Fibroblast of the aortic adventitia (primary cell): ENCODE data around the gene SRCIN1. TPM values are rescaled to one million over a fixed set of nuclear protein-coding genes. Genes with fewer than 3 reads are reported as not detected.
"Not testable (repeated sequence)": the region's sequence is repeated elsewhere in the genome, so short reads cannot be mapped to it uniquely, and the experiment has no call there.

Experiments used
- DNase-seq: peaks from one replicate; pipeline ENCODE4 v3.0.0-alpha.2; 2010; ENCODE audit warnings: low read depth
- H3K4me3 ChIP-seq: 2 replicates; pipeline ENCODE4 v1.5.1; 2011; ENCODE audit warnings: low read depth, mild to moderate bottlenecking, control low read depth, low read length, moderate library complexity
- total RNA-seq: library from RNA; depleted of rRNA; stranded (reverse); fragments of >200 nt; gene quantifications from 2 replicates; pipeline ENCODE4 v1.2.3, GENCODE V29; 2012; ENCODE audit warnings: low replicate concordance
- TF ChIP-seq, protein P1 (sequence below): IDR thresholded peaks from 2 replicates; pipeline ENCODE4 v1.5.1; 2011; ENCODE audit warnings: mild to moderate bottlenecking, low read length, control low read depth, inconsistent platforms; ENCODE audit not compliant: insufficient read depth

The SRCIN1 gene
- total RNA-seq, 1 donor = not detected

DNA sequence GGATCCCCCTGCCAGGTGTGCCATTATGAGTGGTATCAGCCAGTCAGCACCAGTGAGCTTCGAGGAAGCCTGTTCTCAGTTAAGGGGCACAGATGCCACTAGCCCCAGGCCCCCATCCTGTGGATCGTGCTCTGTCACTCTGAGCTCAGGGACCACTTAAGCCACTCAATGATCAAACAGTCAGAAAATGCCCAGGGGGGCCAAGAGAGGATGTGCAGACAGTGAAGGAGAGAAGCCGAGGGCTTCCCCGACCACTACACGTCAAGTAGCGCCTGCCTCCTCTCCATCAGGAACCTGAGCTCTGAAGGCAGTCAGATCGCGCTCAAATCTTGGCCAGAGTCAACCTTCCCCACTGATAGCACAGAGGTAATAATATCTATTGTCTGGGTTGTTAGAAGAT is 79.2 kb downstream of the SRCIN1 start:
- not testable (repeated sequence) for H3K4me3 ChIP-seq, DNase-seq

DNA sequence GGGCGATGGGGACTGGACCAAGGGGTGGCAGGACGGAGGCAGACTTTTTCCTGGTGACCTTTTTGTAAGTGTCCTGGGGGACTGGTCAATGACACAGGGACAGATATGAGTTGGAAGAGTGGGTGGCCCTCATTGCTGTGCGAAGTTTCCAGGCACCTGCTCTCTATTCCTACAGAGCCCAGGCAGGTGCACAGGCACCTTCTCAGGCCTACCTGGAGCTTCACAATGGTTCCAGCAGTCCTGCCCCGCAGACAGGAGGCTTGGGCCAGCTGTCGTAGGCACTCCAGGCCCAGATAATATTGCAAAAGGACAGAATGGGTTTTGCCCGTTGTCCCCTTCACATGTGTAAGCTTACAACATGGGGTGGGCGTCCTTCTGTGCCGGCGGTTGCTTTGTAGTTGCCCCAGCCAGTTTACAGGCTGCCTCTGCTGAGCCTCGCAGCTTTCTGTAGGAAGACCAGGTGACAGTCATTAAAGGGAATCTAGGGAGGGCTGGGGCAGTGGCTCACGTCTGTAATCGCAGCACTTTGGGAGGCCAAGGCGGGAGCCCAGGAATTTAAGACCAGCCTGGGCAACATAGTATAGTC is 93.2 kb downstream of the SRCIN1 start:
- DNase-seq = no peak
- TF ChIP-seq, protein P1, sequence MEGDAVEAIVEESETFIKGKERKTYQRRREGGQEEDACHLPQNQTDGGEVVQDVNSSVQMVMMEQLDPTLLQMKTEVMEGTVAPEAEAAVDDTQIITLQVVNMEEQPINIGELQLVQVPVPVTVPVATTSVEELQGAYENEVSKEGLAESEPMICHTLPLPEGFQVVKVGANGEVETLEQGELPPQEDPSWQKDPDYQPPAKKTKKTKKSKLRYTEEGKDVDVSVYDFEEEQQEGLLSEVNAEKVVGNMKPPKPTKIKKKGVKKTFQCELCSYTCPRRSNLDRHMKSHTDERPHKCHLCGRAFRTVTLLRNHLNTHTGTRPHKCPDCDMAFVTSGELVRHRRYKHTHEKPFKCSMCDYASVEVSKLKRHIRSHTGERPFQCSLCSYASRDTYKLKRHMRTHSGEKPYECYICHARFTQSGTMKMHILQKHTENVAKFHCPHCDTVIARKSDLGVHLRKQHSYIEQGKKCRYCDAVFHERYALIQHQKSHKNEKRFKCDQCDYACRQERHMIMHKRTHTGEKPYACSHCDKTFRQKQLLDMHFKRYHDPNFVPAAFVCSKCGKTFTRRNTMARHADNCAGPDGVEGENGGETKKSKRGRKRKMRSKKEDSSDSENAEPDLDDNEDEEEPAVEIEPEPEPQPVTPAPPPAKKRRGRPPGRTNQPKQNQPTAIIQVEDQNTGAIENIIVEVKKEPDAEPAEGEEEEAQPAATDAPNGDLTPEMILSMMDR = no peak
- no peak overlapping the region for H3K4me3 ChIP-seq

DNA sequence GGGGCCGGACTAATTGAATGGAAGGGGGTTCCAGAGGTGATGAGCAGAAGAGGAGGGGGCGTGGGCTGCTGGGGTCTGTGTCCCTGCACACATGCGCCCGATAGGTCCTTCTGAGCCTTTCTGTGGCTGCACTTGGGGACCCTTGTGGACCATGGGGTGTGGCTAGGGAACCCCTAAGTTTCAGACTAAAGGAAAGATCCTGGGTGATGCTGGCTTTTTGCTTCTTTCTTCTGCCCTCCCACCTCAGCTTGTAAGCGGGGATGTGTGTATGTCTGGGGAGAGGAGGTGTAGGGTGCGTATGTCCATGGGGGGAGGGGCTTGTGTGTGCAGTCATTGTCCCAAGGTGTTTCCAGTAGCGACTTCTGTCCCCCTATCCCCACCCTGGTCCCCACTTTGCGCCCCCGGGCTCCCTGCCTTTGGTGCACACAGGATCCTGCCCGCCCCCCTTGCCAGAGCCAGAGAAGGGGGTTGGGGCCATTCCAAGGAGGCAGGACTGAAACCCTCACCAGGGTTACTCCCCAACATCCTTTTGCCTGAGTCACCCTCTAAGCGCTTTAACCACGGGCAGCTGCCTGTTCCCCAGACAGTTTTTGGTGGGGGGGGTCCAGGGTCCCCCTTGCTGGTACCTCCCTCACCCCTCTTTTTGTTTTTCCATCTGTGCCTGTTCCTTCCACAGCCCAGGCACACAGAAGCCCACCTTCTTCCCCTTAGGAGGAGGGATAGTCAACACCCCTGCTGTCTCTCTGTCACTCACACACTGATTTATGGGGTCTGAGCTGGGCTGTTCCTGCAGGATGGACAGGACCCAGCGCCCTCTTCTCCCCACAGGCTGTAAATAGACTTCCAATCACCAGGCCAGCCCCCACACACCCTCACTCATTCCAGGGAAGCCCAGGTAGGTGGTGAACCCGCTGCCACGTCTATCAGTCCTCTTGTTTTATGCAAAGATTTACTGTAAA is 94.3 kb downstream of the SRCIN1 start:
- TF ChIP-seq, protein P1 = no peak
- peak; percentile 54 for DNase-seq
- H3K4me3 ChIP-seq = no peak overlapping the region

DNA sequence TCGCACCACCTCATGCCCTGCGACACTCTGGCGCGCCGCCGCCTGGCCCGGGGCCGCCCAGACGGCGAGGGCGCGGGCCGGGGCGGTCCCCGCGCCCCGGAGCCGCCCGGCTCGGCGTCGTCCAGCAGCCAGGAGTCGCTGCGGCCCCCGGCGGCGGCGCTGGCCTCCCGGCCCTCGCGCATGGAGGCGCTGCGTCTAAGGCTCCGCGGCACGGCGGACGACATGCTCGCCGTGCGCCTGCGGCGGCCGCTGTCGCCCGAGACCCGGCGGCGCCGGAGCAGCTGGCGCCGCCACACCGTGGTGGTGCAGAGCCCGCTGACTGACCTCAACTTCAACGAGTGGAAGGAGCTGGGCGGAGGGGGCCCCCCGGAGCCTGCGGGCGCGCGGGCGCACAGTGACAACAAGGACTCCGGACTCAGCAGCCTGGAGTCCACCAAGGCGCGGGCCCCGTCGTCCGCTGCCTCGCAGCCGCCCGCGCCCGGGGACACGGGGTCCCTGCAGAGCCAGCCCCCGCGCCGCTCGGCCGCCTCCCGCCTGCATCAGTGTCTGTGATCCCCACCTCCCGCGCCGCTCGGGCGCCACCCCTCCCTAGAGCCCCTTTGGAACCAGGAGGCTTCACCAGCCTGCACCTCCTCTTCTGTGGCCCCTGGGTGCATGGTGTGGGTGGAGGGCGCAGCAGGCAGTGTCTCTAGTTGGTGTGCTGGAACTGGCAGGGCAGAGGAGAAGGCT is 95.2 kb downstream of the SRCIN1 start:
- no peak overlapping the region for H3K4me3 ChIP-seq
- TF ChIP-seq, protein P1 = no peak
- no peak for DNase-seq

DNA sequence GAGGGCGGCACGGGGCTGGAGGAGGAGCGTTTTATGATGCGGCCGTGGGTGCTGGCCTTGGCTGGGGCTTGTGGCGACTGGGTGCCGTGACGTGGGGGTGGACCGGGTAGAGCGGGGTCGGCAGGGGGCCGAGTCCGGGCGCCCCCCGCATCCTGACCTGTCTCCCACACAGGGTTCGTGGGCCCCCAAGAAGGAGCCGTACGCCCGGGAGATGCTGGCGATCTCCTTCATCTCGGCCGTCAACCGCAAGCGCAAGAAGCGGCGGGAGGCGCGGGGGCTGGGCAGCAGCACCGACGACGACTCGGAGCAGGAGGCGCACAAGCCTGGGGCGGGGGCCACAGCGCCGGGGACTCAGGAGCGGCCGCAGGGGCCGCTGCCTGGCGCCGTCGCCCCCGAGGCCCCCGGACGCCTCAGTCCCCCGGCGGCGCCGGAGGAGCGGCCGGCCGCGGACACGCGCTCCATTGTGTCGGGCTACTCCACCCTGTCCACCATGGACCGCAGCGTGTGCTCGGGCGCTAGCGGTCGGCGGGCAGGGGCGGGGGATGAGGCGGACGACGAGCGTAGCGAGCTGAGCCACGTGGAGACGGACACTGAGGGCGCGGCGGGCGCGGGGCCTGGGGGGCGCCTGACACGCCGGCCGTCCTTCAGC is 95.9 kb downstream of the SRCIN1 start:
- H3K4me3 ChIP-seq = no peak overlapping the region
- no peak for DNase-seq
- TF ChIP-seq, protein P1 = no peak

DNA sequence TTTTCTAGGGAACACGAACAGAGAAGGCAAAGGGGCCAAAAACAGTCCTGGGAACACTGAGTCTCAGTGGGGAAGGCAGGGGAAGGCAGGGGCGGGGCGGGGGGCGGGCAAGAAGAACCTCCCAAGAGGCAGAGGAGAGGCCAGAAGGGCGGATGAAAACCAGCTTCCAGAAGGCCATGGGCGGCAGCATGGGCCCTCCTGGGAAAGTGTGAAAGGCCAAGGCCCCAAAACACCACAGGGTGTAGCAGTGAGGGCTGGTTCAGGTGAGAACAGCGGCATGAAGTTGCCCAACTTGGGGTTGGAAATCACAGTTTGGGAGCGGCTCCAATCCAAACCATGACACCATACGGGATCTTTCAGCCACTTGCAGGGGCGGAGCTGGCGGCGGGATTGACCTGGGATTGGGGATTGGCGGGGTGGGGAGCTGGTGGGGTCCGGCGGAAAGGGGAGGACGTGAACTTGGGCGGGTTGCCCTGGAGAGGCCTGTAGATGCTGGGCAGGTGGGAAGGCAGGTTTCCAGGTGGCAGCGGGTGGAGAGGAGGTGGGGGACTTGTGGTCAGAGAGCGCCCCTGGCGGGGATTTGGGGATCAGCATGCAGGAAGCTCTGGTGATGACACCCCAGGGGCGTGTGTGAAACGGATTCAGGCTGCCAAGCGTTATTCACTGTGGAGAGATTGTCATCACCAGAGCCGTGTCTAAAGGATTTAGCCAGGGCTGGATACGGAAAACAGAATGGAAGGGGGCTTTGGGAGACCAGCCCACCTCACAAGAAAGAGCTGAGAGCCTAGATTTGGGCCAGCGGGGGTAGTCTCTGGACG is 96.6 kb downstream of the SRCIN1 start:
- no peak overlapping the region for H3K4me3 ChIP-seq
- DNase-seq = peak; percentile 78
- TF ChIP-seq, protein P1 = peak; percentile 75
